Measurements from ENCODE around the gene MRPL58.
"Not testable (repeated sequence)": the region's sequence is repeated elsewhere in the genome, so short reads cannot be mapped to it uniquely, and the experiment has no call there.

- not testable (repeated sequence) for TF ChIP-seq CTCF (conservative IDR thresholded peaks at IDR 0.05; ENCODE audit: low read depth, low read length); EZH2 (IDR thresholded peaks at IDR 0.05; ENCODE audit: low read length, unreplicated experiment)
These were observed 6.4 kb upstream of the MRPL58 start for GRCh38 chr17:75006084-75006483.

All from PC-3 (cell line).